Measurements from ENCODE around the gene KMT2D.

KMT2D gene

GRCh38 chr12:49100380-49100779 is 39.8 kb upstream of the KMT2D start:
- DNase-seq, result no peak
- Histone ChIP-seq H3K27ac (no peak overlapping the region), H3K4me3 (ENCODE audit: low read depth, low read length) (no peak overlapping the region), H3K27me3 (ENCODE audit: insufficient read depth, low read depth, severe bottlenecking) (no peaks in the 10 kb centered on the region), H3K9me3 (ENCODE audit: severe bottlenecking) (no peaks in the 10 kb centered on the region), H3K36me3 (peaks cover 66% of the 10 kb centered on the region)
- TF ChIP-seq CTCF (IDR thresholded peaks at IDR 0.05; ENCODE audit: low read depth, low read length), result no peak

- no peak for TF ChIP-seq CTCF (IDR thresholded peaks at IDR 0.05; ENCODE audit: low read depth, low read length)
- no peak for DNase-seq
- no peak overlapping the region for H3K27ac ChIP-seq
- peaks cover 52% of the 10 kb centered on the region for H3K36me3 ChIP-seq
- no peak overlapping the region for H3K4me3 ChIP-seq (ENCODE audit: low read depth, low read length)
- H3K27me3 ChIP-seq (ENCODE audit: insufficient read depth, low read depth, severe bottlenecking), result peaks cover 9% of the 10 kb centered on the region
- no peaks in the 10 kb centered on the region for H3K9me3 ChIP-seq (ENCODE audit: severe bottlenecking)
Measured at GRCh38 chr12:49098703-49099102, 38.1 kb upstream of the KMT2D start.

GRCh38 chr12:49098035-49098451 is 37.4 kb upstream of the KMT2D start:
- Histone ChIP-seq H3K36me3 (peaks cover 47% of the 10 kb centered on the region), H3K27me3 (ENCODE audit: insufficient read depth, low read depth, severe bottlenecking) (peaks cover 10% of the 10 kb centered on the region), H3K9me3 (ENCODE audit: severe bottlenecking) (no peaks in the 10 kb centered on the region), H3K27ac (no peak overlapping the region; the same call in 1 of the 2 replicates), H3K4me3 (ENCODE audit: low read depth, low read length) (no peak overlapping the region)
- TF ChIP-seq CTCF (IDR thresholded peaks at IDR 0.05; ENCODE audit: low read depth, low read length), result peak; percentile 93
- DNase-seq, result peak; percentile 64

GRCh38 chr12:49097381-49097780 is 36.8 kb upstream of the KMT2D start:
- no peak overlapping the region for H3K4me3 ChIP-seq (ENCODE audit: low read depth, low read length)
- DNase-seq, result peak; percentile 35
- H3K36me3 ChIP-seq, result peaks cover 41% of the 10 kb centered on the region
- peaks cover 12% of the 10 kb centered on the region for H3K27me3 ChIP-seq (ENCODE audit: insufficient read depth, low read depth, severe bottlenecking)
- peak overlapping the region; percentile 3; the same call in 1 of the 2 replicates for H3K27ac ChIP-seq
- no peak; the same call in 1 of the 2 replicates for TF ChIP-seq CTCF (IDR thresholded peaks at IDR 0.05; ENCODE audit: low read depth, low read length)
- H3K9me3 ChIP-seq (ENCODE audit: severe bottlenecking), result no peaks in the 10 kb centered on the region

- DNase-seq, result no peak
- H3K4me3 ChIP-seq (ENCODE audit: low read depth, low read length), result no peak overlapping the region
- no peak overlapping the region for H3K27ac ChIP-seq
- no peaks in the 10 kb centered on the region for H3K9me3 ChIP-seq (ENCODE audit: severe bottlenecking)
- H3K36me3 ChIP-seq, result peaks cover 17% of the 10 kb centered on the region
- TF ChIP-seq CTCF (IDR thresholded peaks at IDR 0.05; ENCODE audit: low read depth, low read length), result no peak
- peaks cover 35% of the 10 kb centered on the region for H3K27me3 ChIP-seq (ENCODE audit: insufficient read depth, low read depth, severe bottlenecking)
Measured at GRCh38 chr12:49094975-49095365, 34.4 kb upstream of the KMT2D start.

All from WERI-Rb-1 (cell line).